ENCODE measurements around the gene NLGN1.
"Not testable (repeated sequence)": the region's sequence is repeated elsewhere in the genome, so short reads cannot be mapped to it uniquely, and the experiment has no call there.

The NLGN1 gene

DNA sequence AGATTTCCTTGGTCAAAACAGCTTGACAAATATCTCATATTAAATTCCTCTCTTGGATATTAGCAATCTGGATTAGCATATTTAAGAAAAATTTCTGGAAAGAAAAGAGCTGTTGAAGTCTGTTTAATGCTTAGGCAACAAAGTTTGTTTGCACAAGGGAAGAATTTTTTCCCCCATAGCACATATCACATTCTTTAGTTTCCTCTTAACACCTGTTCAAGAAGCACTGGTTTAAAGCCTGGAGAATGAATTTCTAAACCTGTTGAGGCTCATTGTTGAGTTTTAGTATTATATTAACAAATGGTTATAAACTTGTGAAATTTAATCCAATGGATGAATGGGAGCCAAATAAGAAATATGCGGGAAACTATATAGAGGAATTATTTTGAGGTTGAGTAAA, 41.5 kb downstream of the NLGN1 start:
- DNase-seq: no peak

DNA sequence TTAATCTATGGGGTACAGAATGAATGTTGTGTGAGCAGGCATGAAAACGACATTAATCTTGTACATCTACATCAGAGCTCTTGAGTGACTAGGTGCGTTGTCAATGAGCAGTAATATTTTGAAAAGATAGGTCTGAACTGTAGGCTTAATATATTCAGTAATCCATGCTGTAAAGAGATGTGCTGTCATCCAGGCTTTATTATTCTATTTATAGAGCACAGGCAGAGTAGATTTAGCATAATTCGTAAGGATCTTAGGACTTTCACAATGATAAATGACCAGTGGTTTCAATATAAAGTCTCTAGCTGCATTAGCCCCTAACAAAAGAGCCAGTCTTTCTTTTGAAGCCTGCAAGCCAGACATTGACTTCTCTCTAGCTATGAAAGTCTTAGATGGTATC, 43.0 kb downstream of the NLGN1 start:
- DNase-seq: no peak

DNA sequence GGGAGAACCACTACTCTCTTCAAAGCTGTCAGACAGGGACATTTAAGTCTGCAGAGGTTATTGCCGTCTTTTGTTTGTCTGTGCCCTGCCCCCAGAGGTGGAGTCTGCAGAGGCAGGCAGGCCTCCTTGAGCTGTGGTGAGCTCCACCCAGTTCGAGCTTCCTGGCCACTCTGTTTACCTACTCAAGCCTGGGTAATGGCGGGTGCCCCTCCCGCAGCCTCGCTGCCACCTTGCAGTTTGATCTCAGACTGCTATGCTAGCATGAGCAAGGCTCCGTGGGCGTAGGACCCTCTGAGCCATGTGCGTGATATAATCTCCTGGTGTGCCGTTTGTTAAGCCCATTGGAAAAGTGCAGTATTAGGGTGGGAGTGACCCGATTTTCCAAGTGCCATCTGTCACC, 54.0 kb downstream of the NLGN1 start:
- DNase-seq: not testable (repeated sequence)

DNA sequence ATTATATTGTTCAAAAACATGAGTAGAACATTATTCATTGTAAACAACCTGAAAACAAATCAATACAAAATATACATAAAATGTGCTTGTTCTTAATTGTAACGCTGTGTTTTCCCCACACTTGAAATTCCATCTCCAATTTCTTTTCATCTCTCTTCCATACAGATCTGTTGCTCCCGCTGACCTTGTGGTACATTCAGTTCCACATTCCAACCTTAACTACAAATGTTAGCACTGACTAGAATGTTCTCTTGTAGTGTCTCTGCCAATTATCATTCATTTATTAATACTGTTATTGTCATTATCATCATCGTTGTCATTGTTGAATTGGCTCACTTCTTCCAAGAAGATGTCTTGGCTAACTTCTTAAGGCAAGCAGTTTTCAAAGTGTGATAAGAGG, 65.7 kb downstream of the NLGN1 start:
- no peak for DNase-seq

DNA sequence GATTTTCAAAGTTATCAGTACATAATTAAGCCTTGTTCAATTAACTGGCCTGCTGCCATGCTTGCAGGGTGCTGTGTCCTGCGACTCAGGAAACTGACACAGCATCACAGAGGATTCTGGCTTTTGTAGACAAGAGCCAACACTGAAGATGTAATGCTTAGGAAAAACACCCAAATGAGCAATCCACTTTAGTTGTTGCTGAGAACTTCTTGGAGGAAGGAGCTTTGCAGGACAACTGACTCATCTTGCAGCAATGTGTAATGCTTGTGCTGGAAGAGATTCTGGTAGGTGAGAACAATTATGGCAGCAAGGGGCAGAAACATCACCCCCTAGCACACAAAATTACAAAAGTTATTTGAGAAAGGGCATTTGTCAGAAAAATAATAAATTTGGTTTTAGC, 67.6 kb downstream of the NLGN1 start:
- DNase-seq: no peak

DNA sequence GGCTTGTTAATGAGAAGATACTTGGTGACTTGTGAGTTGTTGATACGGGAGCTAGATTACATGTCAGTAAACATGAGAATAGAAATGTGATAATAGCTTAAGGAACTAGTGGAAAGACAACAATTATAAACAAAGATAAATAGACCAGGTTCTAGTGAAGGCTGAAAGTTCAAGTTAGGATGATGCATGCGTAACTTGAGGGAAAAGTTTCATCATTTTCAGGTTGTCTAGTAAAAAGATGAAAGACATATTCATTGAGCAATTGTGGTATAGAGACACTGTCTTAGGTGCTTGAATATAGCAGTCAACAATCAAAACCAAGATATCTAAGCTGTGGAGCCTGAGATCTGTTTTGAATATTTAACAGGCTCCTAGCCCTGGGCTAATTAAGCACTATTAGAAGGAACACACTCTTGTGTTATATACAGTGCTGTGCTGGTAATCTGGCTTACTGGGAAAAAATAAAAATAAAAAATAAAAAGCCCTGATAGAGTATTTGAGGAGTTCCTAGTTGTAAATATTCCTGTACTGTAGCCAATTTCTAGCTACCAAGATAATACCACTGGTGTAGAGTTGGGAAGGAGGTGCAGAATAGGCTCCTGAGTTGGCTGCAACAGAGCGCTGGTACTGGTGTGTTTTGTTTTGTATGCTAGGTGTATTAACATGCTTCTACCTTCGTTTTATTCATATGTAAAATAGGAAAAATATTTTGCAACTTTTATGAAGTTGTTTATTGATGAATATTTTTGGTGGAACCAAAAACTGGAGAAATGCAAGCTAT, 68.5 kb downstream of the NLGN1 start:
- DNase-seq: no peak

DNA sequence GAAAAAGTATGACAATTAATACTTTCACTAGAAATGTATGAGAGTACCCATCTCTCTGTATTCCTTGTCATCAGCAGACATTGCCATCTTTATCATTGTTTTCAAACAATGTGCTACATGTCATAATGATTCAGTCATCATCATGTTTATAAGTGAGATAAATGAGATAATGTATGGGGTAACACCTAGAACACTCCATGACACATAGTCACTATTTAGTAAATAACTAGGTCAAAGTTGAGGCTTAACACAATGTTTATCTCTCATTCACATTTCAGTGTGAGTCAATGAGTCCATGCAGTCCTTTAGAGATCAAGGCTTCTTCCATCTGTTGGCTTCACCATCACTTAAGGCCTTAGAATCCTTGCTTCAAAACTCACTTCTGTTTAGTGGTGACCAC, 70.0 kb downstream of the NLGN1 start:
- DNase-seq: no peak

DNA sequence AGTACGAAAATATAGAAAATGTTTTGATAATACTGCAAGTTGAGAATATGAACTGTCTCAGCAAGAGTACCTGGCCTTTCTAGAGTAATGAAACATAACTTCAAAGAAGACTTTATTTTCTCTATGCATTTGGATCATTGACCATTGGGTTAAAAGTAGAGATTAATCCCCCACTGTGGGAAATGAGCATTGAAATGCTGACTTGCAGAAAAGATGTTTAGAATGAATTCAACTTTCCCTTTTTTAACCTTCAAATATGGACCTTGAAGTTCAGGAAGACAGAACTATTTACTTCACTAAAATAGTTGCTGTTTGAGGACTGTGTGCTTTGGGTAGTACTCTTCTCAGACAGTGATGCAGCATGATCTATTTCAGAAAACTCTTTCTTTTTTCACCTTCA, 75.7 kb downstream of the NLGN1 start:
- DNase-seq: no peak

DNA sequence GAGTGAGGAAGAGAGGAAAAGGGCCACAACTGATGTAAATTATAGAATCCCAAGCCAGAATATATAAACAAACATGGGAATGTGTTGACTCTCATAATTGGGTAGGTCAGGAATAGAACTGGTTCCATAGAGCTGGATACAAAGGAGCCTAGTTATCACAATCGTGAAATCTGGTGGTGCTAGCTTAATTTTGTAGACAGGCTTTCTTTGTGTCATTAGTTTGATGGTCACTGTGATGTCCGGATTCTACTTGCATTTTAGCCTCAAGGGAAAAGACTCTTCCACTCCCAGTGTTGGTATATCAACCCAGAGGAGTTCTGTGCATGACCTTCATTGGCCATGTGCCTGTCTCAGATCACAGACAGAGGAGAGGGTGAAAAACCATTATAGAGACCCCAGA, 81.8 kb downstream of the NLGN1 start:
- DNase-seq: no peak

DNA sequence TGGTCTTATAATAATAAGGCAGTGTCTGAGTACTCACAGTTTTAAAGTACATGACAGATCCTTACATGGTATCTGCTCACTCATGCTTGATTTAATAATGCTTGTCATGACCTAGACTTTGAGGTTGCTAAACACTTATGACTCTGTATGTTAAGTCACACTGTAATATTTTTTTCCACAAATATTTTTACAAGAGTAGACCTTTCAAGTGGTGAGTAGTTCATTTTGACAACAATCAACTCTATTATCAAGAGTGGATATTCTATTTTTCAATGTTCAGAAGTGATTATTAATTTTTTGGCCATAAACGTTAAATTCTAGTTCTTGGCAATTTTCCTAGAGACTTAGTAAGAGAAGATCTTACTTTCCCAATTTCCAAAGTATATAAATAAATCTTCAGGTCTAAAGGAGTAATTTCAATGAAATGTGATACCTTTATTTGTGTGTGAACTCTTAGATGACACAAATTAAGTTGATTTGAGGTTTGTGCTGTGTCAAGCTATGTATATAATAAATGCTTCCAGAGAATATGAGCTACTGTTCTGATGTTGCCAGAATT, 104.5 kb downstream of the NLGN1 start:
- DNase-seq: no peak

DNA sequence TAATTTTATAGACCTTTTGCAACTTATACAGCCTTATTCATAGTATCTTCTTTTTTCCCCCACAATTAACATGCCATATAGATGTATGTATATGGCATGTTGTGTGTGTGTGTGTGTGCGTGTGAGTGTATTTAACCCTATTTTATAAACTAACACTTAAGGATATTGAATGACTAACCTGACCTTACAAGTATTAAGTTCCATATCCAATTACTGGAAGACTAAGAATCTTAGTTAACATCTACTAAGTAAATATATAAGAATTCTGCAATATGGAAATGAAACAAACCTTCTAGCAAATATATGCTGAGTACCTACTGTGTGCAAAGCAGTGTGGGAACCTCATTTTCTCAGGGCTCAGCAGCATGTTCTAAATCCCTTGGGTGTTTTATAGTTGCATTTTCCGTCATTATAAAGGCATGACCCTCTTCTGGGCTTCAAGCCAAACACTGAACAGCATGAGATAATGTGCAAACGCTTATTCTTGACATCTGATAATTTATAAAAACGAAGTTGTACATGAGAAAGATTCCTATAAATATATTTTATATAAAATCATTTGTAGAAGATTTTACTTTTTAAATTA, 105.5 kb downstream of the NLGN1 start:
- DNase-seq: no peak

DNA sequence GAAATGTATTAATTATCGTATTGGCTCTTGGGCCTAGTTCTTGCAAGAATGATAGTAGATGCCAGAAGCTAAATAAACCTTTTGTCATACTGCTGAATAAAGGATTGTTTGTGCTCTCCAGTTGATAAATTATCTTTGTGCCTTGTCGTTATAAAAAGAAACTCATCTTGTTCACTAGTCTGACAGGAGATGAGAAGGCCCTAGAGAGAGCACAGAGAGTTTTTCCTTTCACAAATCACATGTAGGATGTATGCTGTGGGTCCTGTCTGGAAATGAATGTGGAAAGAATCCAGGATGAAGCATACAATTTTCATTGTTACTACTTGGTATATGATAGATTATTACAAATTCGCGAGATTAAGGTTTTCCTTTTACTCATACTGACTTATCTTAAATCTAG, 113.0 kb downstream of the NLGN1 start:
- no peak for DNase-seq

DNA sequence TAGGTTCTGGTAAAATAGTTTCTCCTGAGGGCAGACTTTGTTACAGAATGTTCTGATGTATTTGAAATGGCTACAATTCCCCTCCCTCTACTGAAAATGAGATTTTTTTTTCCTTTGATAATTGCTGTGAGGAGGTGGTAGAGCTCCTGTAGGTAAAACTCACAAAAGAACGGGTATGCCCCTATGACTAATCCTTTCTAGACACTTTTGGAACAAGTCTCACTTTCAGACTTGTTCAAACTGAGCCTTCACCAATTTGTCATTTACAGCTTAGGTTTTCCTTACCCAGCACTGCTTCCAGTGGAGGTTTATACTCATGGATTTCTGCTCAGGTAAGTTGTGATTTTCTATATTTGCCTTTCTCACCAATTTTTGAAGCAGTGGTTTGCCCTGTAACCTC, 115.6 kb downstream of the NLGN1 start:
- DNase-seq: no peak

DNA sequence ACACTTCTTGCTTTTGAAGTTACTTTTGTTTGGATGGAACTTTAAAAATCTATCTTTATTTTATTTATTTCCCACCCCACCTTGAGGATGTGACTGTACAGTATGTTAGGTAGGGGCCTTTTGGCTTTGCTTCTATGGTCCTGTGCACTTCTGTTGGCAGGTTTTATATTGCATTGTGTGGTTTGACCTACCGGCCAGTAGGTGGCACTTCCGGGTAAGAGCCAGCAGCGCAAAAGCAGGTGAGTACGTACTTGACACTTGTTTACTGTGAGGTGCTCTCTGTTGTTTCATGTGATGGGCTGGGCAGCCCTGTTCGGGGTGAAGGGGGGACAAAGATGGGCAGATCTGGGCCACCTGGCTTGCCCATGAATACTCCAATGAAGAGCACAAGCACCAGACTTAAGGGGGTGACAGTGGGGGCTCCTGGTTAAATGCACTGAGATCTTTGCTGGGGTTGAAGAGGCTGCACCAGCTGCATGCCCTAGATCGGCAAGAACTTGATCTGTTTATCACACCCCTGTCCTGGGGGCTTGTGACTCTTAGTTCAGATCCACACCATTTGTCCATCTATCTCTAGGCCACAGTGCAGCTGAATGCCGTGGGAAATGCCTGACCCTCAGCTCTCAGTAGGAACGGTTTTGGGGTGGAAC, 131.6 kb downstream of the NLGN1 start:
- DNase-seq: no peak

DNA sequence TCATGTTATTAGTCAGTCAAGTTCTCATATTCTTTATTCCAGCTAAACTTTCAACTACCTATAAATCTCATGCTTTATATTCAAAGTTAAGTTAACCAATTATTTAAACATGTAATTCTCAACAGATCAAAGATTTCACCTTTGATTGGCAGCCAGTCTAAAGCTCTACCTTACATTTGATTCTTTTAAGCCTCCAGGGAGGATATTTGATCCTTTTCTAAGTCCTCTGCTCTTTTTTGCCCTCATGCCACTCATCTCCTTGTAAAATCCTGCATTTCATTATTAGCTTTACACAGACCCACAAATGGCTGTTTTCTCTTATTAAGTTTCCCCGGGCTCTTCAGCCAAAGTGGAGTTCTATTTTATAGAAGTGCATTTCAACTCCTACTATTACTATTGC, 134.1 kb downstream of the NLGN1 start:
- DNase-seq: no peak

DNA sequence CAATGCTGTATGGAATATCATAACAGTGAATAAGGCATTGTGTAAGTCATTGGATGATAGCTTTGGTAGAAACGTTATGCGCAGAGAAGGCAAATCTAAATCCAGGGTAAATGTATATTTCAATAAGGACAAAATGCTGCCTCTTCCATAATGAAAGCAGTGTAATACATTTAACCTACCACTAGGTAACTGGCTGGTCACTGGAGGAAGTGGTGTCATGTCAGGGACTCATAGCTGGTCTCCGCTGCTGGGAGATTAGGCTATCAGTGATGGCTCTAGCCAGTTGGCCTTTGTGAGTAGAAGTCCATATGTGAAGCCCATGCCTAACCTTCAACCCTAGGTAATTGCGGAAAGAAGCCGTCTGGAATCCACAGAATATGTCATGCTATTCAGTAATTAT, 140.9 kb downstream of the NLGN1 start:
- no peak for DNase-seq

DNA sequence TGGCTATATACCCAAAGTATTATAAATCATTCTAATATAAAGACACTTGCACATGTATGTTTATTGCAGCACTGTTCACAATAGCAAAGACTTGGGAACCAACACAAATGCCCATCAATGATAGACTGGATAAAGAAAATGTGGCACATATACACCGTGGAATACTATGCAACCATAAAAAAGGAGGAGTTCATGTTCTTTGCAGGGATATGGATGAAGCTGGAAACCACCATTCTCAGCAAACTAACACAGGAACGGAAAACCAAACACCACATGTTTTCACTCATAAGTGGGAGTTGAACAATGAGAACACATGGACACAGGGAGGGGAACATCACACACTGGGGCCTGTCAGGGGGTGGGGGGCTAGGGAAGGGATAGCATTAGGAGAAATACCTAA, 148.0 kb downstream of the NLGN1 start:
- DNase-seq: not testable (repeated sequence)

DNA sequence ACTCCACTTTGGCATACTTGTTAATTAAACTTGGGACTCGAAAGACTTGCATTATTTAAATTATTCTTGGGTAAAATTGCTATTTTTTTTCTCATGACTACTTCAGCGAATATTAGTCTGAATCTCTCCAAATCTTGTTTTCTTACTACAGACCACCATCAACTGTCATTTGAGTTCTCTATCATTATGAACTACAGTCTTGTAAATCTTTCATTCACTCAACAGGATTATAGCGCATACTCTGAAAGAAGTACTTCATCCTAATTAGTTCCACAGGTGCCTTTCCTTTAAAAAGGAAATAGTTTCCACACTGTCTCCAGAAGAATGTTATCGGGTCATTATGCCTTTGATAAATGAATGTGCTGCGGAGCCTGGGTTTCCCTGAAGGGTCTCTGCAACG, 149.5 kb downstream of the NLGN1 start:
- DNase-seq: no peak

DNA sequence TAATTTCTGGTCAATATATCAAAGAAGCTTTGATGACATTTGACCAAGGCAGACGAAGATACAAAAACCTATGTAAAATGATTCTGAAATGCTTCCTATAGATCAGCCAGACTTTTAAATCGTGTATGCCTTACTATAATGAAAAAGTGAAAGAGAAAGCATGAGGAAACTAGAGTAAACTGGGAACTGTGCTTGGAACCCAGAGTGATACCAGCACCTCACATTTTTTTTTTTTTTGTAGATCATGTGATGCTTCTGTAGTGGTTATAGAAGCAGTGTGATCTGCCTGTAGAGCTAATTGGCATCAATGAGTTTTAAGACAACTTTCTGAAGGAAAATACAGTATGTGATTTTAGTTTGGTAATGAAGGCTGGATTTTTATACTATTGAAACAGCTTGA, 150.7 kb downstream of the NLGN1 start:
- no peak for DNase-seq

DNA sequence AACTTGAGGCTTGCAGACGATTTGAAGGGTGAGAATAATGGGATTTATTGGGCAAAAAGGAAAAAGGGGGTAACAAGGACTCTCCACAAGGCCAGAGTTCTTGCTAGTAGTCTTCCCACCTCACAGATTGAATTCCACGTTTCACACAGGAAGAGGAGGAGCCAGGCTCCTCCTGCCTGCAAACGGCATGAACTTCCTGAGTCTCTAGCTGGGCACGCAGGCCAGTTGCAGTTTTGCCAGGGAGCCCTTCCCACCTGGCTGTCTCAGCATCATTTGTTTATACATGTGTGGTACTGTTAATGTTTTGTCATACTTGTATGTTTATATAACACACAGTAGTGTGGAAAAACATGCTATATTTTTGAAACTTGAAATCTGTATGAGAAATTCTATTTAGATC, 155.0 kb downstream of the NLGN1 start:
- no peak for DNase-seq

DNA sequence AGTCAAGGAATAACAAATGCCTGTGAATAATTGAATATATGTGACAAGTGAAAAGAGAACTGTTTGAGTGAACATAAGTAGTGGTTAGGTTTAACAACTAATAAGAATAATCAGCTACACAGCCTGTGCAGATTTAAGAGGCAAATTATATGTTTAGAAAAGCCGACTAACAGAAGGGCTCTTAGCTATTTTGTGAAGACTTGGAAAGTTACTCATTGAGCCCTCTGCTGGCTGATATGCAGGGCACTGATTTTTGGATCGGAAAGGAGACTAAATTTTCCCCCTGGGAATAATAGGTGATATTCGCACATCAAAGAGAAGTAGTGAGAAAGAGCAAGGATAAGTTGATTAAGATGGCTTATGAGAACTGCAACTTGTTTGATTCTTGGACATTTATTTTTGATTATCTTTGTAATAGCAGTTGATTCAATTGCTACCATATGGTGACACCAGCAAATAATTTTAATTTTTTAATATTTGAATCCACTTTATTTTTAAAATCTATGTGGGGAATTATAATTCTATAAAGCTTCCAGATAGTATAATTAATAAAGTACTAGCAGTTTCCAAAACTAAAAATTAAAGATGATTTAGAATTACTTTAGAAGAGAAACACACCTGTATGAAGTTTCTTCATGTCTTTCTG, 156.2 kb downstream of the NLGN1 start:
- DNase-seq: no peak

DNA sequence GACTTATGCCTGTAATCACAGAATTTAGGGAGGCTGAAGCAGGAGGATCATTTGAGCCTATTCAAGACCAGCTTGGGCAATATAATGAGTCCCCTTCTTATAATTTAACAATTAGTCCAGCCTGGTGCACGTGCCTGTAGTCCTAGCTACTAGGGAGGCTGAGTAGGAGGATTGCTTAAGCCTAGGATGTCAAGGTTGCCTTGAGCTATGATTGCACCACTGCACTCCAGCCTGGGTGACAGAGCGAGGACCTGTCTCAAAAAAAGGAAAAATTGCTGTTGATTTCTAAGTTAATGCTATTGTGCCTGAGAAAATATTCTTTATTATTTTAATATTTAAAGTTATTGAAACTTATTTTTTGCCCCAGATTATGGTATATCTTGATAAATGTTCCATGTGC, 159.0 kb downstream of the NLGN1 start:
- no peak for DNase-seq

DNA sequence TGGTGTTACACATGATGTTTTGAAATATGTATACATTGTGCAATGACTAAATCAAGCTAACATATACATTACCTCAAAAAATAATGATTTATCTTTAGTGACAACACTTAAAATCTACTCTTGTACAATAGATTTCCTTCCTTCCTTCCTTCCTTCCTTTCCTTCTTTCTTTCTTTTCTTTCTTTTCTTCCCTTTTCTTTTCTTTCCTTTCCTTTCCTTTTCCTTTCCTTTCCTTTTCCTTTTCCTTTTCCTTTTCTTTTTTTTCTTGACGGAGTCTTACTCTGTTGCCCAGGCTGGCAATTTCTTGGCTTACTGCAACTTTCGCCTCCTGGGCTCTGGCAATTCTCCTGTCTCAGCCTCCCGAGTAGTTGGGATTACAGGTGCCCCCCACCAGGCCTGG, 170.5 kb downstream of the NLGN1 start:
- DNase-seq: no peak

DNA sequence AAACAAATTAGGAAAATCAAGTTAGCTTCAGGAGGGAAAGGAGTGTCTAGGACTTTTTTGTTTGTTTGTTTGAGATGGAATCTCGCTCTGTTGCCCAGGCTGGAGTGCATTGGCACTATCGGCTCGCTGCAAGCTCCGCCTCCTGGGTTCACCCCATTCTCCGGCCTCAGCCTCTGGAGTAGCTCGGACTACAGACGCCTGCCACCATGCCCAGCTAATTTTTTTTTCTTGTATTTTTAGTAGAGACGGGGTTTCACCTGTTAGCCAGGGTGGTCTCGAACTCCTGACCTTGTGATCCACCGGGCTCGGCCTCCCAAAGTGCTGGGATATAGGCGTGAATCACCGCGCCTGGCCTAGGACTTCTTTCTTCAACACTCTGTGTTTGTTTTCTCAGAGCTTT, 171.1 kb downstream of the NLGN1 start:
- no peak for DNase-seq
